HG03196 (cell line): ENCODE data around the gene KLHL6.
"Not testable (repeated sequence)": the region's sequence is repeated elsewhere in the genome, so short reads cannot be mapped to it uniquely, and the experiment has no call there.

ENCODE experiments used
- ATAC-seq: cut with Tn5 transposase; IDR thresholded peaks from one replicate; pipeline ENCODE4 v1.9.1; 2021; ENCODE audit not compliant: unreplicated experiment

The KLHL6 gene

GRCh38 chr3:183533412-183534132 is 21.9 kb downstream of the KLHL6 start:
- no peak for ATAC-seq

- ATAC-seq, result no peak
Measured at GRCh38 chr3:183532620-183533411, 22.7 kb downstream of the KLHL6 start.

- ATAC-seq, result no peak
Measured at GRCh38 chr3:183529717-183530116, 25.8 kb downstream of the KLHL6 start.

GRCh38 chr3:183529185-183529584 is 26.3 kb downstream of the KLHL6 start:
- no peak for ATAC-seq

- ATAC-seq, result not testable (repeated sequence)
Measured at GRCh38 chr3:183528758-183529157, 26.7 kb downstream of the KLHL6 start.

GRCh38 chr3:183527428-183528379 is 27.8 kb downstream of the KLHL6 start:
- peak; percentile 84 for ATAC-seq

GRCh38 chr3:183526838-183527427 is 28.6 kb downstream of the KLHL6 start:
- ATAC-seq, result no peak

GRCh38 chr3:183524476-183524875 is 31.0 kb downstream of the KLHL6 start:
- no peak for ATAC-seq

- not testable (repeated sequence) for ATAC-seq
Measured at GRCh38 chr3:183520741-183521556, 34.6 kb downstream of the KLHL6 start.

GRCh38 chr3:183520295-183520694 is 35.2 kb downstream of the KLHL6 start:
- not testable (repeated sequence) for ATAC-seq

- ATAC-seq, result no peak
Measured at GRCh38 chr3:183519891-183520290, 35.6 kb downstream of the KLHL6 start.

- ATAC-seq, result no peak
Measured at GRCh38 chr3:183518491-183519251, 36.8 kb downstream of the KLHL6 start.

GRCh38 chr3:183517607-183518006 is 37.9 kb downstream of the KLHL6 start:
- ATAC-seq, result no peak

GRCh38 chr3:183515968-183516851 is 39.3 kb downstream of the KLHL6 start:
- ATAC-seq, result peak; percentile 69

- no peak for ATAC-seq
Measured at GRCh38 chr3:183514021-183514420, 41.5 kb downstream of the KLHL6 start.

- ATAC-seq, result no peak
Measured at GRCh38 chr3:183513046-183513706, 42.3 kb downstream of the KLHL6 start.

GRCh38 chr3:183511286-183512131 is 44.0 kb downstream of the KLHL6 start:
- not testable (repeated sequence) for ATAC-seq
